K562 (cell line): ENCODE results near the gene SH3BP5L. TPM values are rescaled to one million over a fixed set of nuclear protein-coding genes. Genes with fewer than 3 reads are reported as not detected.

Experiments used
- POLR2B ChIP-seq: fragments of 450-650 bp; IDR thresholded peaks from 2 replicates; pipeline ENCODE4 v1.6.1; 2018; ENCODE audit warnings: low read depth; ENCODE audit not compliant: partially characterized antibody
- SPI1 ChIP-seq: IDR thresholded peaks from 2 replicates; pipeline ENCODE4 v1.6.1; 2011; ENCODE audit warnings: low read depth, low read length, control low read depth, borderline replicate concordance
- ZFPM2 ChIP-seq: fragments of 250-450 bp; sonication (Bioruptor Pico); IDR thresholded peaks from 2 replicates; pipeline ENCODE4 v1.5.1; 2022; ENCODE audit warnings: mild to moderate bottlenecking
- polyA plus RNA-seq, 8 experiments: library from polyadenylated mRNA; depleted of rRNA in 4 of 8; stranded (reverse) in 5 of 8; unstranded in 3 of 8; fragments of >200 nt; fragmentation: Nextera tagmentation in 2 of 8; fragmentation: Illumina TruSeq in 1 of 8; extraction: Ambion mirVana in 2 of 8; extraction: Trizol in 1 of 8; gene quantifications; 2 replicates each; pipeline versions ENCODE4 v1.2.1 to v1.2.3, GENCODE V29; 2011 to 2014; ENCODE audit warnings: inconsistent platforms in 1 of 8, missing spikeins in 1 of 8
- total RNA-seq, 7 experiments: library from RNA; depleted of rRNA in 6 of 7; stranded (reverse); fragments of >200 nt in 6 of 7; fragmentation: Illumina TruSeq in 2 of 7; extraction: Trizol in 2 of 7; gene quantifications; 2 replicates each; pipeline versions ENCODE4 v1.2.1 to v1.2.3, GENCODE V29; 2011 to 2021; ENCODE audit warnings: low replicate concordance in 1 of 7
- TF ChIP-seq, protein P1 (sequence below), 2 experiments: fragments of 450-650 bp; formaldehyde crosslinking in 1 of 2; IDR thresholded peaks; 2 replicates each; pipeline versions ENCODE4 v1.4.0 to v1.6.1; 2014 to 2020; ENCODE audit warnings: mild to moderate bottlenecking in 2 of 2, borderline replicate concordance in 1 of 2, low read depth in 1 of 2
- TF ChIP-seq, protein P2 (sequence below), 2 experiments: fragments of 450-650 bp; IDR thresholded peaks; 2 replicates each; pipeline ENCODE4 v1.6.1; 2016

SH3BP5L gene
- total and polyA plus RNA-seq, 9 of the 15 experiments (the other 6 are each of a cell fraction or from before 2014, with no cell fraction given), result 1.9 to 26.5 (median 15.8) TPM

DNA sequence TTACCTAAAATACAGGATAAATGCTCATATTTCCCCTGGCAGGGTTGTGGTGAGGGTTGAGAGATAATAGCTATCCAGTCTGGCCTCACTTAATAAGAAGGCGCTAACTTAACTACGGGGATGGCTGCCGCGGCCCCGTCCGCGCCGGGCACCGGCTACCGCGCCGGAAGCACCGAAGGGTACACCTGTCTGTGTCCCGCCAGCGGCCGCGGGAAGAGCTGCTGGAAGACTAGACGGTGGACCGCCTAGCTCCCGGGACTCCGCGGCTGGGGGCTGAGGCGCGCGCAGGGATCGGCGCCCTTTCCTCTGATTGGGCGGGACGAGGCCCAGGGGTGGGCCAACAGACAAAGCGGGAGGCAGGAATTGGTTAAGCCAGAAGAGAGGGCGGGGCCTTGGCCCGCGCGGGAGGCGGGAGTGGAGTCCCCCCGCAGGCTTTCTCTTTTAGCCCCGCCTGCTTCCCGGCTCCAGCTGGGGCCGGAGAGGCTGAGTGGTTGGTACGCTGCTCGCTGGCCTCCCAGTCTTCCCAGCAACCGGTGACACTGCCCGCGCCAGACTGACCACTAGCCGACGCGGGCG, 12.2 kb upstream of the SH3BP5L start, which contains the start of gene ZNF672 (continued):
- TF ChIP-seq, protein P1, sequence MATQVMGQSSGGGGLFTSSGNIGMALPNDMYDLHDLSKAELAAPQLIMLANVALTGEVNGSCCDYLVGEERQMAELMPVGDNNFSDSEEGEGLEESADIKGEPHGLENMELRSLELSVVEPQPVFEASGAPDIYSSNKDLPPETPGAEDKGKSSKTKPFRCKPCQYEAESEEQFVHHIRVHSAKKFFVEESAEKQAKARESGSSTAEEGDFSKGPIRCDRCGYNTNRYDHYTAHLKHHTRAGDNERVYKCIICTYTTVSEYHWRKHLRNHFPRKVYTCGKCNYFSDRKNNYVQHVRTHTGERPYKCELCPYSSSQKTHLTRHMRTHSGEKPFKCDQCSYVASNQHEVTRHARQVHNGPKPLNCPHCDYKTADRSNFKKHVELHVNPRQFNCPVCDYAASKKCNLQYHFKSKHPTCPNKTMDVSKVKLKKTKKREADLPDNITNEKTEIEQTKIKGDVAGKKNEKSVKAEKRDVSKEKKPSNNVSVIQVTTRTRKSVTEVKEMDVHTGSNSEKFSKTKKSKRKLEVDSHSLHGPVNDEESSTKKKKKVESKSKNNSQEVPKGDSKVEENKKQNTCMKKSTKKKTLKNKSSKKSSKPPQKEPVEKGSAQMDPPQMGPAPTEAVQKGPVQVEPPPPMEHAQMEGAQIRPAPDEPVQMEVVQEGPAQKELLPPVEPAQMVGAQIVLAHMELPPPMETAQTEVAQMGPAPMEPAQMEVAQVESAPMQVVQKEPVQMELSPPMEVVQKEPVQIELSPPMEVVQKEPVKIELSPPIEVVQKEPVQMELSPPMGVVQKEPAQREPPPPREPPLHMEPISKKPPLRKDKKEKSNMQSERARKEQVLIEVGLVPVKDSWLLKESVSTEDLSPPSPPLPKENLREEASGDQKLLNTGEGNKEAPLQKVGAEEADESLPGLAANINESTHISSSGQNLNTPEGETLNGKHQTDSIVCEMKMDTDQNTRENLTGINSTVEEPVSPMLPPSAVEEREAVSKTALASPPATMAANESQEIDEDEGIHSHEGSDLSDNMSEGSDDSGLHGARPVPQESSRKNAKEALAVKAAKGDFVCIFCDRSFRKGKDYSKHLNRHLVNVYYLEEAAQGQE (IDR thresholded peaks at IDR 0.05; ENCODE audit: borderline replicate concordance), result peak; percentile 71
- TF ChIP-seq, protein P1 (CRISPR knock-in tag; IDR thresholded peaks at IDR 0.05; ENCODE audit: low read depth), result 0 out of 2 replicates have a peak, but pooled peaks have one; percentile 59
- TF ChIP-seq, protein P2, sequence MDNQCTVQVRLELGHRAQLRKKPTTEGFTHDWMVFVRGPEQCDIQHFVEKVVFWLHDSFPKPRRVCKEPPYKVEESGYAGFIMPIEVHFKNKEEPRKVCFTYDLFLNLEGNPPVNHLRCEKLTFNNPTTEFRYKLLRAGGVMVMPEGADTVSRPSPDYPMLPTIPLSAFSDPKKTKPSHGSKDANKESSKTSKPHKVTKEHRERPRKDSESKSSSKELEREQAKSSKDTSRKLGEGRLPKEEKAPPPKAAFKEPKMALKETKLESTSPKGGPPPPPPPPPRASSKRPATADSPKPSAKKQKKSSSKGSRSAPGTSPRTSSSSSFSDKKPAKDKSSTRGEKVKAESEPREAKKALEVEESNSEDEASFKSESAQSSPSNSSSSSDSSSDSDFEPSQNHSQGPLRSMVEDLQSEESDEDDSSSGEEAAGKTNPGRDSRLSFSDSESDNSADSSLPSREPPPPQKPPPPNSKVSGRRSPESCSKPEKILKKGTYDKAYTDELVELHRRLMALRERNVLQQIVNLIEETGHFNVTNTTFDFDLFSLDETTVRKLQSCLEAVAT (IDR thresholded peaks at IDR 0.05), result 0 out of 4 replicates have a peak, but pooled peaks of 1 of the 2 experiments have one; percentile 65
- peak; percentile 50 for TF ChIP-seq POLR2B
- TF ChIP-seq ZFPM2 (CRISPR knock-in tag), result no peak
- TF ChIP-seq SPI1, result no peak
